IPS-NIHi11 (cell line): Measurements from ENCODE around the gene RHPN2.
A peak's percentile ranks its signal among the peaks of the same experiment; 100 is the strongest.
"Not testable (repeated sequence)": the region's sequence is repeated elsewhere in the genome, so short reads cannot be mapped to it uniquely, and the experiment has no call there.

Experiments used
- DNase-seq: peaks from one replicate; pipeline ENCODE4 v3.0.0; 2012; ENCODE audit warnings: mixed read lengths, low spot score

RHPN2 gene

GRCh38 chr19:33064458-33064791 is 263 bp downstream of the RHPN2 start:
- DNase-seq = peak; percentile 80

- DNase-seq = no peak
Measured at GRCh38 chr19:33063753-33064457, 783 bp downstream of the RHPN2 start.

GRCh38 chr19:33063356-33063752 is 1.3 kb downstream of the RHPN2 start:
- DNase-seq = no peak

GRCh38 chr19:33062902-33063301 is 1.8 kb downstream of the RHPN2 start:
- no peak for DNase-seq

GRCh38 chr19:33060586-33060985 is 4.1 kb downstream of the RHPN2 start:
- no peak for DNase-seq

GRCh38 chr19:33055718-33056117 is 9.0 kb downstream of the RHPN2 start:
- DNase-seq = no peak

DNA sequence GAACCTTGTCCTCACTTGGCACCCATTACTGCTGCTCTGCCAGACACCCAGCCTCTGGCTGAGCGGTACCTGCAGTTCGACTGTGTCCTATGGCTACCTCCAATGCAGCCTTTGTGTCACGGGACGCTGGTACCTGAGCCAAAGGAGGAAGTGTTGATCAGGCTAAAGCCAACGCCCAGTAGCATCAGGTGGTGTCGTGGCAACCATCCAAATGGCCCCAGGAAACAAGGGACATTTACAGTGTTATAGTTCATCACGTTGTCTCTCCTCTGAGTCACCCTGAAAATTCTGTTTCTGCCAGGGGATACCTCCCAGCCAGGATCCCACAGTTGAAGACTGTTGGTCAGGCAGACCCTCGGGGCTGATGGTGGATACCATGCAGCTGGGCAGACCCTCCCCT is 10.1 kb downstream of the RHPN2 start:
- no peak for DNase-seq

DNA sequence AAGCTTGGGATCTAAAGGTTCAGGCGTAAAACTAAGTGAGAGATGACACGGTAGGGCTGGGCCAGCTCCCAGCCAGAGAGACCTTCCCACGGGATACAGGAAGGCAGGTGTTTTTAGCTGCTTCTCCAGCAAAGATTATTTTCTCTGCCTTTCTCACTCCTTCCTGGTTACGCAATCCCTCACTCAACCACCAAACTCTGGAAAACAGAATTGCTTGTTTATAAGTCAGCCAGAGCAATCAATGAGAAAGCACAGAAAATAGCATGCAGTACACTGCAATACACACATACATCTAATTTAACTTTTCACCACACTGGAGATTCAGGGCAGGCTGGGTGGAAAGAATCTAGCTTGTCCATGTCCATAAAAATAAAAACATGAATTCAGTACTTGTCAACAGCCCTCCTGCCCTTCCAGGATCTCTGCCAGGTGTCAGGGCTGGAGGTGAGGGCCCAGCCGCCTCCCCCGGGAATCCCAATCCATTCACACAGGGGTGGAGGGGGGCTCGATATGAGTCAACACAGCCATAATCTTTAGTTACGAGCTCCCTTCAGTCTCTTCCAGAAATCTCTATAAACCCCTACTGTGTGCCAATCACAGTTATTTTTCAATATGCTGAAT is 12.2 kb downstream of the RHPN2 start:
- no peak for DNase-seq

DNA sequence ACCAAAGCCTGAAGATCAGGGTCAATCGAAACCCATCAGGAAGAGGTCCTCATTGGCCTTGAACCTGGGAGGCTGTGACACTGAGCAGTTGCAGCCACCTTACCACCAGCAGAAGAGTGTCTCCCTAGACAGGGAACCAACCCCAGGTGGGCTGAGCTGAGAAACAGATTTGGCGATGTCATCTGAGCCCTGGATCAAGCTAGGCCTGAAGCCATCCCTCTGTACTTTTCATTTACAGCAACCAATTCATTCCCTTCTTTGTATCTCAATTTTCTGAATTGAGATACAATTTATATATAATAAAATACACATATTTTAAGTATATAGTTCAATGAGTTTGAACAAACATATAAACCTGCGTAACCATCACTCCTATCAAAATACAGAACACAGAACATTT is 14.6 kb downstream of the RHPN2 start:
- no peak for DNase-seq

GRCh38 chr19:33048806-33049676 is 15.6 kb downstream of the RHPN2 start:
- no peak for DNase-seq

GRCh38 chr19:33047422-33047821 is 17.3 kb downstream of the RHPN2 start:
- peak; percentile 55 for DNase-seq

DNA sequence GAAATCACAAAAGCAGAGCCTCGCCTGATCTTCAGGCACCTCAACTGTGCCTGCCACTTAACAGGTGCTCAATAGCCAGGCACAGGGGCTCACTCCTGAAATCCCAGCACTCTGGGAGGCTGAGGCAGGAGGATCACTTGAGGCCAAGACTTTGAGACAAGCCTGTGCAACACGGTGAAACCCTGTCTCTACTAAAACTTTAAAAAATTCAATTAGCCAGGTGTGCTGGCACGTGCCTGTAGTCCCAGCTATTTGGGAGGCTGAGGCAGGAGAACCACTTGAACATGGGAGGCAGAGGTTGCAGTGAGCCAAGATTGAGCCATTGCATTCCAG is 22.9 kb downstream of the RHPN2 start:
- not testable (repeated sequence) for DNase-seq

GRCh38 chr19:33040994-33041827 is 23.5 kb downstream of the RHPN2 start:
- DNase-seq = no peak

DNA sequence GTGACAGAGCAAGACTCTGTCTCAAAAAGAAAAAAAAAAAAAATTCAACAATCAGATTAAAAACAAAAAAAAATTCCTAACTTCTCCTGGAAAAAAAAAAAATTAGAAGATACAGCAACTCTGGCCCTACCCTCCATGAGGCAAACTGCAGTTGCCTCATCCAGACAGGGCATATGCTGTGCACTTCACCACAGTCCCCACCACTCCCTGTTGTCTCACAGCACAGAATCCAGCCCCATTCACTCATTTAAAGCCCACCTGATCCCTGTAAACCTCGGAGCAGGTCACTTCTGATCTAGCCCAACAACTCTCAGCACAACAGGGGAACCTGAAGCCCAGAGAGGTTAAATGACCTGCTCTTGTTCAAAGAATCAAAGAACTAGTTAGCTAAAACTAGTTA is 24.9 kb downstream of the RHPN2 start:
- DNase-seq = no peak

DNA sequence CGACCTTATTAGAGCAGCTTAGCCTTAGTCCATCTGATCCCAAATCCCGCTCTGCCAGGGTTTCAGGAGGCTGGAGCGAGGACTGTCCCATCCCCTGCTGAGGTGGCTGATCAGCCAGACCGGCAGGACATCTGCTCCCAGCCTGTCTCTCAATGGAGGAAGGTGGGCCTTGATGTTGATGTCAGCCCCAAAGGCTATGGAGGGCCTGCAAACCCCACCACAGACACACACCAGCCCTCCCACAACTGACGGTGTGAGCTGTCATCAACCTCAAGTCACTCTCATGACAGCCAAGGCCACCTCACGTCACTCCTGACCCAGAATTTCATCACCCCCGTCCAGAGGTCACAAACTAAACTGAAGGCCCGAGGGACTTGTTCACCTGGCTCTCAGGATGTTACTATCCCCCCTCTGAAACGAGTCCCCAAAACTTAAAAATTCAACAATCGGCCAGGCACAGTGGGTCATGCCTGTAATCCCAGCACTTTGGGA is 25.5 kb downstream of the RHPN2 start:
- DNase-seq = no peak

DNA sequence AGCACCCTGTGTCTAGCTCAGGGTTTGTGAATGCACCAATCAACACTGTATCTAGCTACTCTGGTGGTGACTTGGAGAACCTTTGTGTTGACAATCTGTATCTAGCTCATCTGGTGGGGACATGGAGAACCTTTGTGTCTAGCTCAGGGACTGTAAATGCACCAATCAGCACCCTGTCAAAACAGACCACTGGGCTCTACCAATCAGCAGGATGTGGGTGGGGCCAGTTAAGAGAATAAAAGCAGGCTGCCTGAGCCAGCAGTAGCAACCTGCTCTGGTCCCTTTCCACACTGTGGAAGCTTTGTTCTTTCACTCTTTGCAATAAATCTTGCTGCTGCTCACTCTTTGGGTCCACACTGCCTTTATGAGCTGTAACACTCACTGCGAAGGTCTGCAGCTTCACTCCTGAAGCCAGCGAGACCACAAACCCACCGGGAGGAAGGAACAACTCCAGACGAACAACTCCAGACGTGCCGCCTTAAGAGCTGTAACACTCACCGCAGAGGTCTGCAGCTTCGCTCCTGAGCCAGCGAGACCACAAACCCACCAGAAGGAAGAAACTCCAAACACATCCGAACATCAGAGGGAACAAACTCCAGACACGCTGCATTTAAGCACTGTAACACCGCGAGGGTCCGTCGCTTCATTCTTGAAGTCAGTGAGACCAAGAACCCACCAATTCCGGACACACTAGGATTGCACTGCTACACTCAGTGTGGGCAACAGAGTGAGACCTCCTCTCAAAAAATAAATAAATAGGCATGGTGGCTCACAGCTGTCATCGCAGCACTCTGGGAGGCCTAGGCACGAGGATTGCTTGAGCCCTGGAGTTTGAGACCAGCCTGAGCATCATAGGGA is 27.3 kb downstream of the RHPN2 start:
- DNase-seq = not testable (repeated sequence)

- DNase-seq = not testable (repeated sequence)
Measured at GRCh38 chr19:33036370-33037167, 28.1 kb downstream of the RHPN2 start.

DNA sequence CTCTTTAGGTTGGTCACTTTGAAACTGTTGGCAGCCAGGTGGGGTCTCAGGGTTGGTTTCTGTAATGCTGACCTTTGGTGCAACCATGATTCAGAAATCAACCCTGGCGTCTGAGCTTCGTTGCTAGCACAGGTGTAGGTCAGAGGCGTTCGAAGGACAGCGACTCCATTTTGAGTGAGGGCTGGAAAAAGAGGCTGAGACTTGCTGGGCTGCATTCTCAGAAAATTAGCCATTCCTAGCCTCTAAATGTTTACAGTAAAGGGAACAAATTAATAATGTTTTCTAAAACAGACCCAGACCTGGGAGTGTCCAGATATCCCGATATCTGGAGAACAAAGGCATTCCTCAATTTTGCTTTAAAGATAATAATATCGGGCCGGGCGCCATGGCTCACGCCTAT is 29.2 kb downstream of the RHPN2 start:
- no peak for DNase-seq

DNA sequence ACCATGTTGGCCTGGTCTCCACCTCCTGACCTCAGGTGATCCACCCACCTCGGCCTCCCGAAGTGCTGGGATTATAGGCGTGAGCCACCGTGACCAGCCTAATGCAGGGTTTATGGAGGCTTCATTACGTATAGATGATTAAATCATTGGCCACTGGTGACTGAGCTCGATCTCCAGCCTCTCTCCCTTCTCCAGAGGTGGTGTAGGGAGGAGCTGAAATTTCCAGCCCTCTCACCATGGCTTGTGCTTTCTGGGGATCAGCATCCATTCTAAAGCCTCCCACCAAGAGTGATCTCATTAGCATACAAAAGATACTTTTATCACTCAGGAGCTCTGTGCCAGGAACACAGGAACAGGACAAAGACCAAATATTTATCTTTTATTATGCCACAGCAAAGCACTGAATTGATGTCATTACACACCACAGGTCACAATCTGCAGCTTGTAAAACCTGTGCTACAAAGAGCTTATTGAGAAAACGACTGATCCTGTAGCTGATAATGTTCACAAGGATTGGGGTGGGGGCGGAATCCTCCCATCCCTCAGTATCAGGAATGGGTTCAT is 32.4 kb downstream of the RHPN2 start:
- DNase-seq = peak; percentile 43

GRCh38 chr19:33029746-33030303 is 34.9 kb downstream of the RHPN2 start:
- DNase-seq = no peak
